ENCODE results near the gene TRIM54. TPM values are rescaled to one million over a fixed set of nuclear protein-coding genes. Genes with fewer than 3 reads are reported as not detected.

TRIM54 gene
- total and polyA plus RNA-seq, 4 donors = 0.03 TPM; not detected in 3

GRCh38 chr2:27249159-27249890 lies 32.9 kb upstream of the TRIM54 start:
- H3K36me3 ChIP-seq (ENCODE audit: control insufficient read depth in 4 of 4, insufficient read depth in 3 of 4, low read depth in 1 of 4, low read length in 3 of 4) = peaks cover 1 to 2% (median 2%) of the 10 kb centered on the region in 4 donors
- no peak overlapping the region for H3K4me3 ChIP-seq (ENCODE audit: low read depth in 1 of 3, low read length in 3 of 3)
- peaks cover 0 to 7% (median 3%) of the 10 kb centered on the region in 4 donors for H3K4me1 ChIP-seq (ENCODE audit: control insufficient read depth in 4 of 4, insufficient read depth in 4 of 4, low read length in 3 of 4)
- H3K9ac ChIP-seq (ENCODE audit: low read depth in 1 of 2, low read length in 2 of 2) = no peak overlapping the region
- 54% methylated on average over 12 of the region's 12 CpGs for WGBS
- no peaks in the 10 kb centered on the region for H3K9me3 ChIP-seq (ENCODE audit: control insufficient read depth in 4 of 4, low read length in 3 of 4)
- H3K27me3 ChIP-seq (ENCODE audit: control insufficient read depth in 4 of 4, insufficient read depth in 4 of 4, low read length in 3 of 4) = no peaks in the 10 kb centered on the region
- H3K27ac ChIP-seq (ENCODE audit: low read depth in 1 of 2, low read length in 2 of 2) = no peak overlapping the region
- TF ChIP-seq SP1 (IDR thresholded peaks at IDR 0.05) (no peak), FOXA2 (IDR thresholded peaks at IDR 0.05) (no peak), RXRA (IDR thresholded peaks at IDR 0.05) (no peak)
- DNase-seq (ENCODE audit: low spot score) = no peak

GRCh38 chr2:27249891-27250651 lies 32.2 kb upstream of the TRIM54 start:
- peaks cover 0 to 7% (median 3%) of the 10 kb centered on the region in 4 donors for H3K4me1 ChIP-seq (ENCODE audit: control insufficient read depth in 4 of 4, insufficient read depth in 4 of 4, low read length in 3 of 4)
- no peak overlapping the region for H3K9ac ChIP-seq (ENCODE audit: low read depth in 1 of 2, low read length in 2 of 2)
- no peaks in the 10 kb centered on the region for H3K9me3 ChIP-seq (ENCODE audit: control insufficient read depth in 4 of 4, low read length in 3 of 4)
- H3K4me3 ChIP-seq (ENCODE audit: low read depth in 1 of 3, low read length in 3 of 3) = no peak overlapping the region
- DNase-seq (ENCODE audit: low spot score) = peak; percentile 52
- H3K27me3 ChIP-seq (ENCODE audit: control insufficient read depth in 4 of 4, insufficient read depth in 4 of 4, low read length in 3 of 4) = no peaks in the 10 kb centered on the region
- TF ChIP-seq FOXA1 (IDR thresholded peaks at IDR 0.05) (no peak), GABPA (IDR thresholded peaks at IDR 0.05 in 1 of 2, conservative IDR thresholded peaks at IDR 0.05 in 1 of 2) (no peak), FOXA2 (IDR thresholded peaks at IDR 0.05) (no peak), CTCF (IDR thresholded peaks at IDR 0.05; ENCODE audit: low read depth, low read length, missing input control) (peak; percentile 51), RAD21 (IDR thresholded peaks at IDR 0.05) (peak; percentile 81 to 84), ZBTB33 (IDR thresholded peaks at IDR 0.05) (no peak), SP1 (IDR thresholded peaks at IDR 0.05) (no peak), TAF1 (conservative IDR thresholded peaks at IDR 0.05) (no peak), RXRA (IDR thresholded peaks at IDR 0.05) (no peak)
- no peaks in the 10 kb centered on the region for H3K36me3 ChIP-seq (ENCODE audit: control insufficient read depth in 4 of 4, insufficient read depth in 3 of 4, low read depth in 1 of 4, low read length in 3 of 4)
- 24% methylated on average over 22 of the region's 22 CpGs for WGBS
- no peak overlapping the region for H3K27ac ChIP-seq (ENCODE audit: low read depth in 1 of 2, low read length in 2 of 2)

- Histone ChIP-seq H3K9me3 (ENCODE audit: control insufficient read depth in 4 of 4, low read length in 3 of 4) (no peaks in the 10 kb centered on the region), H3K4me1 (ENCODE audit: control insufficient read depth in 4 of 4, insufficient read depth in 4 of 4, low read length in 3 of 4) (peaks cover 0 to 7% (median 3%) of the 10 kb centered on the region in 4 donors), H3K27ac (ENCODE audit: low read depth in 1 of 2, low read length in 2 of 2) (no peak overlapping the region), H3K36me3 (ENCODE audit: control insufficient read depth in 4 of 4, insufficient read depth in 3 of 4, low read depth in 1 of 4, low read length in 3 of 4) (no peaks in the 10 kb centered on the region), H3K9ac (ENCODE audit: low read depth in 1 of 2, low read length in 2 of 2) (no peak overlapping the region), H3K4me3 (ENCODE audit: low read depth in 1 of 3, low read length in 3 of 3) (no peak overlapping the region), H3K27me3 (ENCODE audit: control insufficient read depth in 4 of 4, insufficient read depth in 4 of 4, low read length in 3 of 4) (no peaks in the 10 kb centered on the region)
- DNase-seq (ENCODE audit: low spot score) = no peak
- TF ChIP-seq TAF1 (conservative IDR thresholded peaks at IDR 0.05) (no peak), GABPA (IDR thresholded peaks at IDR 0.05 in 1 of 2, conservative IDR thresholded peaks at IDR 0.05 in 1 of 2) (no peak), MAX (IDR thresholded peaks at IDR 0.05) (no peak), HNF4G (IDR thresholded peaks at IDR 0.05) (no peak), SP1 (IDR thresholded peaks at IDR 0.05) (no peak), RXRA (IDR thresholded peaks at IDR 0.05) (no peak), FOXA2 (IDR thresholded peaks at IDR 0.05) (no peak), JUND (IDR thresholded peaks at IDR 0.05) (no peak)
- 70% methylated on average over 13 of the region's 13 CpGs for WGBS
Measured at GRCh38 chr2:27250652-27251379, 31.4 kb upstream of the TRIM54 start.
